ENCODE results near the gene C9orf43. TPM values are rescaled to one million over a fixed set of nuclear protein-coding genes. Genes with fewer than 3 reads are reported as not detected.

C9orf43 gene
- total and polyA plus RNA-seq, 2 donors (not counting 3 experiments of a cell fraction or from before 2014, with no cell fraction given): 0.25 to 0.66 TPM

DNA sequence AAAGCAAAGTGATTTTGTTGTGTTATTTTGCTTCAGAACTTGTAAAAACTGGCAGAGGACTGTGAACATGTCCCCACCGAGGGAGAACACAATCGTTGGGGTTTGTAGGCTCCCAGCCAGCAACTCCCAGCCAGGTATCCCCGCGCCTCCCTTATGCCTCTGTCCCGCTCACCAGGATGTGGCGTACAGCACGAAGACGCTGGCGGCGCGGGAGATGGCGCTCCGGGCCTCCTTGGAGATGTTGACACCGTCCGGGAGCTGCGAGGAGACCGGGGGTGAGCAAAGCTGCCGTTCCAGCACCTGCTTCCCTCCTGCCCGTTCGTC is 702 bp upstream of the C9orf43 start:
- intact Hi-C loops (cut with micrococcal nuclease) (loop anchor here (1.0 to 5.0 kb wide), 8 partner anchors 9 to 265 kb away; partner anchors contain the start of genes ALAD, CDC26, PRPF4 and WDR31), dilution Hi-C loops (cut with MboI; ENCODE audit: extremely low pct_ligation_motif_present, low sequenced_read_pairs) (no loop called here)
- CTCF ChIA-PET: interaction anchor here (0.7 to 1.7 kb wide), 13 partner anchors 9 to 248 kb away, joined by 3 to 18 read pairs (median 5); partner anchors contain the start of genes ALAD, CDC26 and PRPF4
- TSS peak; percentile 43 for BruUV-seq (replicated peaks)
- no peak for FAIRE-seq
- peaks cover 21% of the 10 kb centered on the region for H3K79me2 ChIP-seq (ENCODE audit: control insufficient read depth, insufficient read depth, low read length)
- H3K27ac ChIP-seq (ENCODE audit: insufficient read depth, low read depth, low read length): peak overlapping the region; percentile 84
- H3K9me3 ChIP-seq (replicated peaks; ENCODE audit: control insufficient read depth, insufficient read depth, low read length): no peaks in the 10 kb centered on the region
- H3K9ac ChIP-seq (replicated peaks; ENCODE audit: extremely low read depth, insufficient read depth, low read length): peak overlapping the region; percentile 99
- POLR2A ChIA-PET: interaction anchor here (0.9 to 1.4 kb wide), 10 partner anchors 8 to 245 kb away, joined by 3 to 9 read pairs (median 4); partner anchors contain the start of genes ALAD, CDC26, PRPF4 and WDR31
- no peak for DNase-seq (ENCODE audit: low read depth, low spot score)
- peaks cover 4 to 5% of the 10 kb centered on the region in 2 experiments for H3K36me3 ChIP-seq (ENCODE audit: control insufficient read depth in 2 of 2, extremely low read depth in 1 of 2, insufficient read depth in 2 of 2, low read length in 2 of 2)
- peaks cover 9% of the 10 kb centered on the region for H3K4me1 ChIP-seq (ENCODE audit: control insufficient read depth, extremely low read depth, insufficient read depth, low read length)
- H3K4me3 ChIP-seq (replicated peaks in 1 of 3; ENCODE audit: insufficient read depth in 1 of 3, low read depth in 1 of 3, low read length in 3 of 3): peak overlapping the region; percentile 18 to 98 (median 92)
- H3K9me1 ChIP-seq (replicated peaks; ENCODE audit: control insufficient read depth, extremely low read depth, insufficient read depth, low read length): no peaks in the 10 kb centered on the region
- no peaks in the 10 kb centered on the region for H4K20me1 ChIP-seq (replicated peaks; ENCODE audit: control insufficient read depth, extremely low read depth, insufficient read depth, low read length)
- H3K27me3 ChIP-seq (ENCODE audit: control insufficient read depth in 2 of 2, insufficient read depth in 2 of 2, low read length in 2 of 2): no peaks in the 10 kb centered on the region
- peak overlapping the region; percentile 1 for H2AFZ ChIP-seq (ENCODE audit: low read depth, low read length)
- no peak for TF ChIP-seq MYC (IDR thresholded peaks at IDR 0.05; ENCODE audit: low read depth, low read length)
- no peak for TF ChIP-seq EZH2 (IDR thresholded peaks at IDR 0.05; ENCODE audit: borderline replicate concordance, low read depth, low read length, severe bottlenecking)
- no peak for TF ChIP-seq POLR2A (IDR thresholded peaks at IDR 0.05; ENCODE audit: low read depth, low read length)
- no peak for TF ChIP-seq POLR2AphosphoS5 (IDR thresholded peaks at IDR 0.05; ENCODE audit: insufficient read depth, low read depth, low read length)
- no peak for TF ChIP-seq FOS (IDR thresholded peaks at IDR 0.05; ENCODE audit: borderline replicate concordance, insufficient read depth, low read length)
- no peak for TF ChIP-seq GATA2 (IDR thresholded peaks at IDR 0.05; ENCODE audit: insufficient read depth, insufficient read length, low read depth, low read length)
- peak overlapping the region; percentile 85 for H3K4me2 ChIP-seq (ENCODE audit: insufficient read depth, low read length)

DNA sequence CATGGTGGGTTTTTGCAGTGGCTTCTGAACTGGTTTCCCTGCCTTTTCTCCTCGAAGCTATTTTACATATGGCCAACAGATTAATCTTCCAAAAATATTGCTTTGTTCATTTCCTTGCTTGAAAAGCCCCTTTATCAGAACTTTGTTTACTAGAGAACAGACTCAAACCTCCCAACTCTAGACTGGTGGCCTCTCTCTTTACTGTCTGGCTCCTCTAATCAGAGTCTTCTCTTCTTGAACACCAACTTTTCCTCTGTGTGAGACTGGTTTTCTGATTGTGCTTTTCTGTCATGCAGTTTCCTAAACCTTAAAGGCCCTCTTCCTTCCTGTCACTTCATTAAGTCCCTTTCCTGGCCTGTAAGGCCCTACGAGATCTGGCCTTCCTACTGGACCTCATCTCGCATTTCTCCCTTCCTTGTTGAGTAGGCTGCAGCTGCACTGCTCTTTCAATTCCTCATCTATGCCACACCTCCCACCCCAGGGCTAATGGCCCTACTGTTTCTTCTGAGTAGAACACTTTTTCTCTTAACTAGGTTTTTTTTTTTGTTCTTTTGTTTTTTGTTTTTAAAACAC is 5.7 kb downstream of the C9orf43 start:
- DNase-seq (ENCODE audit: low read depth, low spot score) (no peak), FAIRE-seq (no peak)
- Histone ChIP-seq H3K9ac (replicated peaks; ENCODE audit: extremely low read depth, insufficient read depth, low read length) (no peak overlapping the region), H2AFZ (ENCODE audit: low read depth, low read length) (peak overlapping the region; percentile 21), H3K4me1 (ENCODE audit: control insufficient read depth, extremely low read depth, insufficient read depth, low read length) (no peaks in the 10 kb centered on the region), H3K27ac (ENCODE audit: insufficient read depth, low read depth, low read length) (no peak overlapping the region), H3K79me2 (ENCODE audit: control insufficient read depth, insufficient read depth, low read length) (no peaks in the 10 kb centered on the region), H3K4me2 (ENCODE audit: insufficient read depth, low read length) (no peak overlapping the region), H3K9me1 (replicated peaks; ENCODE audit: control insufficient read depth, extremely low read depth, insufficient read depth, low read length) (no peaks in the 10 kb centered on the region), H3K9me3 (replicated peaks; ENCODE audit: control insufficient read depth, insufficient read depth, low read length) (no peaks in the 10 kb centered on the region), H3K4me3 (replicated peaks in 1 of 3; ENCODE audit: insufficient read depth in 1 of 3, low read depth in 1 of 3, low read length in 3 of 3) (no peak overlapping the region), H3K27me3 (ENCODE audit: control insufficient read depth in 2 of 2, insufficient read depth in 2 of 2, low read length in 2 of 2) (no peaks in the 10 kb centered on the region), H3K36me3 (ENCODE audit: control insufficient read depth in 2 of 2, extremely low read depth in 1 of 2, insufficient read depth in 2 of 2, low read length in 2 of 2) (no peaks in the 10 kb centered on the region), H4K20me1 (replicated peaks; ENCODE audit: control insufficient read depth, extremely low read depth, insufficient read depth, low read length) (no peaks in the 10 kb centered on the region)
- dilution Hi-C loops (cut with MboI; ENCODE audit: extremely low pct_ligation_motif_present, low sequenced_read_pairs): no loop called here
- BruUV-seq (replicated peaks): no TSS peak
- ChIA-PET POLR2A (no interaction called here), CTCF (interaction anchor here (0.6 to 1.0 kb wide), 2 partner anchors 54 to 68 kb away, joined by 3 read pairs; no protein-coding TSS in a partner anchor)
- intact Hi-C loops (cut with micrococcal nuclease): no loop called here
- TF ChIP-seq POLR2AphosphoS5 (IDR thresholded peaks at IDR 0.05; ENCODE audit: insufficient read depth, low read depth, low read length) (no peak), JUN (IDR thresholded peaks at IDR 0.05; ENCODE audit: borderline replicate concordance, insufficient read depth, insufficient read length, low read depth) (no peak), EZH2 (IDR thresholded peaks at IDR 0.05; ENCODE audit: borderline replicate concordance, low read depth, low read length, severe bottlenecking) (no peak), POLR2A (IDR thresholded peaks at IDR 0.05; ENCODE audit: low read depth, low read length) (no peak), FOS (IDR thresholded peaks at IDR 0.05; ENCODE audit: borderline replicate concordance, insufficient read depth, low read length) (no peak), GATA2 (IDR thresholded peaks at IDR 0.05; ENCODE audit: insufficient read depth, insufficient read length, low read depth, low read length) (no peak), MYC (IDR thresholded peaks at IDR 0.05; ENCODE audit: low read depth, low read length) (no peak)
- TF ChIP-seq, protein P1, sequence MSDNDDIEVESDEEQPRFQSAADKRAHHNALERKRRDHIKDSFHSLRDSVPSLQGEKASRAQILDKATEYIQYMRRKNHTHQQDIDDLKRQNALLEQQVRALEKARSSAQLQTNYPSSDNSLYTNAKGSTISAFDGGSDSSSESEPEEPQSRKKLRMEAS (IDR thresholded peaks at IDR 0.05; ENCODE audit: insufficient read depth, insufficient read length): no peak
- TF ChIP-seq, protein P2, sequence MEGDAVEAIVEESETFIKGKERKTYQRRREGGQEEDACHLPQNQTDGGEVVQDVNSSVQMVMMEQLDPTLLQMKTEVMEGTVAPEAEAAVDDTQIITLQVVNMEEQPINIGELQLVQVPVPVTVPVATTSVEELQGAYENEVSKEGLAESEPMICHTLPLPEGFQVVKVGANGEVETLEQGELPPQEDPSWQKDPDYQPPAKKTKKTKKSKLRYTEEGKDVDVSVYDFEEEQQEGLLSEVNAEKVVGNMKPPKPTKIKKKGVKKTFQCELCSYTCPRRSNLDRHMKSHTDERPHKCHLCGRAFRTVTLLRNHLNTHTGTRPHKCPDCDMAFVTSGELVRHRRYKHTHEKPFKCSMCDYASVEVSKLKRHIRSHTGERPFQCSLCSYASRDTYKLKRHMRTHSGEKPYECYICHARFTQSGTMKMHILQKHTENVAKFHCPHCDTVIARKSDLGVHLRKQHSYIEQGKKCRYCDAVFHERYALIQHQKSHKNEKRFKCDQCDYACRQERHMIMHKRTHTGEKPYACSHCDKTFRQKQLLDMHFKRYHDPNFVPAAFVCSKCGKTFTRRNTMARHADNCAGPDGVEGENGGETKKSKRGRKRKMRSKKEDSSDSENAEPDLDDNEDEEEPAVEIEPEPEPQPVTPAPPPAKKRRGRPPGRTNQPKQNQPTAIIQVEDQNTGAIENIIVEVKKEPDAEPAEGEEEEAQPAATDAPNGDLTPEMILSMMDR (IDR thresholded peaks at IDR 0.05; ENCODE audit: extremely low read depth in 1 of 2, insufficient read depth in 1 of 2, low read depth in 1 of 2, low read length in 2 of 2): no peak
